NCI-H2029 (cell line): ENCODE measurements around the gene TAF11.
"Not testable (repeated sequence)": the region's sequence is repeated elsewhere in the genome, so short reads cannot be mapped to it uniquely, and the experiment has no call there.

ENCODE experiments used
- DNase-seq: peaks from one replicate; lab custom pipeline; 2025; lab: John Stamatoyannopoulos, UW

The TAF11 gene, protein sequence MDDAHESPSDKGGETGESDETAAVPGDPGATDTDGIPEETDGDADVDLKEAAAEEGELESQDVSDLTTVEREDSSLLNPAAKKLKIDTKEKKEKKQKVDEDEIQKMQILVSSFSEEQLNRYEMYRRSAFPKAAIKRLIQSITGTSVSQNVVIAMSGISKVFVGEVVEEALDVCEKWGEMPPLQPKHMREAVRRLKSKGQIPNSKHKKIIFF

DNA sequence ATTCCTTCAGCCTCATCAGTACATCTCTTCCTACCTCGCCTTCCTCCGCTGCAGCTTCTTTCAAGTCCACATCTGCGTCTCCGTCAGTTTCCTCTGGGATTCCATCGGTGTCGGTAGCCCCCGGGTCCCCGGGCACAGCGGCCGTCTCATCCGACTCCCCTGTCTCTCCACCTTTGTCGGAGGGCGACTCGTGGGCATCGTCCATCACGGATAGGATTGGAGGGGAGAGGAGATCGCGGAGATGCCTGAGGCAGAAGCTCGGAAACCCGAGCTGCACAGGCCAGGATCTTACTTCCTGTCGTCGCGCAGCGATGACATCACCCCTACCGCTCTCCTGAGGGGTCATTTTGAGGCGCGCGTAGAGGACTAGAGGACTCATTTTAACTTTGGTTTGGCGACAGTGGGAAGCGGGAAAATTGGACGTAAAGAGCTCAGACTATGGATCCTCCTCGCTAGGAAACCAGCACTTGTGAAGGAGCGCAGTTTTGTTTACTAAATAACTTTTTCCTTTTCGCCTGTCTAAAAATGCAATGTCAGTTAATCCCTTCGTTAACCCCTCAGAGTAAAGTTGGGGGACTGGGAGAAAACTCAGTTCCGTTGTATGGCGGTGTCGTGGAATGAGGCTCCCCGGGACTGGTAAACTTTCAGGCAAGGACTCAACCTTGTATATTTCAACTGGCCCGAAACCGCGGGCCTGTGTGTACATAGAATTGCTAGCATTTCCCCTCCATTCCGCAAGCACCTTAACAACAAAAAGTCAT lies at the start of gene TAF11:
TSS of gene TAF11 (minus strand) at position 290 of the 761 bp plus-strand sequence. CDS start at position 205, 85 bp downstream.
- peak; percentile 86 for DNase-seq

DNA sequence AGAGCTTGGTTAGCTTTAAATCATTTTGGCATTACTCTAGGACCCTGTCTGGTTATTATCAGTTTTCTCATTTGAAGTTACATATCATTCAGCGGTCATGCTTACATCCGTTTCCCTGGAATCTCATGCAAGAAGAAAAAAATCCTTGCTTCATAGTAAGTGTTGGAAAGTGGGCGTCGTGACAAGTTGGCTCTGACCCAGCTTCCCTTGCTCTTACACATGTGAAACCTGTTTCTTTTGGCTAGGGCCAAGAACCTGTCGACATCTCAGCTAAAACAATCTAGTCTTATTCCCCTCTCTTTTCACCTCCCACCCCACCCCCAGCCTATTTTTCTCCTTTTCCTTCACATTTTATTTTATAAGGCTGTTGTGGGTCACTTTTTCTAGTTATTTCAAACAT lies 46.7 kb upstream of the TAF11 start:
- peak; percentile 33 for DNase-seq

DNA sequence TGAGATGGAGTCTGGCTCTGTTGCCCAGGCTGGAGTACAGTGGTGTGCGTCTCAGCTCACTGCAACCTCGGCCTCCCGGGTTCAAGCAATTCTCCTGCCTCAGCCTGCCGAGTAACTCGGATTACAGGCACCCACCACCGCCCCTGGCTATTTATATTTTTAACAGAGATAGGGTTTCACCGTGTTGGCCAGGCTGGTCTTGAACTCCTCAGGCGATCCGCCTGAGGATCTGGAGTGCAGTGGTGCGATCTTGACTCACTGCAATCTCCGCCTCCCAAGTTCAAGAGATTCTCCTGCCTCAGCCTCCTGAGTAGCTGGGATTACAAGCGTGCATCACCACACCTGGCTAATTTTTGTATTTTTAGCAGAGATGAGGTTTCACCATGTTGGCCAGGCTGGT lies 44.4 kb upstream of the TAF11 start:
- DNase-seq = not testable (repeated sequence)

DNA sequence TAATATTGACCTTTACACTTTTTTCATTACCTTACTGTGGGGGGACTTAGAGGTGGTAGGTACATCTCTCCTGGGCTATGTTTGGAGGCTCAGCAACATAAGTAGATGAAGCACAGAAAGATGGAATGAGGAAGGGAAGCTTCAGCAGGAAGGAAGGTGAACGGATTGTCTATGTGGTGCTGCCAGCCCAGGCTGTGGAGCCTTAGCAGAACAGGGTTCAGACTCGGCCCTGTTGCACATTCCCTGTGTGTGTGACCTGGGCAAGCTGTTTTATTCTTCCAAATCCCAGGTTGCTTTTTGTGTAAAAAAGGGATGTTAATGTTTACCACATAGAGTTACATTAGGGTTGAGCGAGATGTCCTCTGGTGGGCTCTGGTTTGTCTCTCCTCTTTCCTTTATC lies 42.4 kb upstream of the TAF11 start:
- no peak for DNase-seq

DNA sequence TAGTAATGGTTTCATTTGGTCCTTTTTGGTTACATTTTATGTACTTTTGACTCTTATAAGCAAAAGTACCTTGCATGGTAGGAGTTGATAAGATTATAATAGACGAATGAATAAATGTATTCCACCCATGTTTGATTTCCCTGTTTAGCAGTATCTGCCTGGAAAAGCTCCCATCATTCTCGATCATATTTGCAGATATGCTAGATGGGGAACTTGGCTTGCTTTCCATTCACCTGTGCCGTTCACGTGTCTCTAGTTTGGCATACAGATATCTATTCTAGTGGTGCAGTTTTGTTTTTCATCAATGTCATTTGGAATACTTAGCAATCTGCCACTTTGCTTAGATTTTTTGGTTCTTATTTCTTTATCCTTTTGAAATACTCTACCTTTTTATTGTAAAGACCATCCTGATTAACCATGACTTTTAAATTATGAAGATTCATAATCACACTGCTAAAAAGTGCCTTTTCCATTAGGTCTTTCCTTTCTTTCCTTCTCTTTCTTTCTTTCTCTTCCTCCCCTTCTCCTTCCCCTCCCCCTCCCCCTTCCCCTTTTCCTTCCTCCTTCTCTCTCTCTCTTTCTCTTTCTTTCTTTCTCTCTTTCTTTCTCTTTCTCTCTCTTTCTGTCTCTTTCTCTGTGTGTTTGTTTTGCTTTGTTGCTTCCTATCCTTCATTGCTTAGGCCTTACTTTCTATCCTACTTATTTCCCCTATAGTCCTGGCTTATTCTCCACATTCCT lies 41.6 kb upstream of the TAF11 start:
- DNase-seq = no peak

DNA sequence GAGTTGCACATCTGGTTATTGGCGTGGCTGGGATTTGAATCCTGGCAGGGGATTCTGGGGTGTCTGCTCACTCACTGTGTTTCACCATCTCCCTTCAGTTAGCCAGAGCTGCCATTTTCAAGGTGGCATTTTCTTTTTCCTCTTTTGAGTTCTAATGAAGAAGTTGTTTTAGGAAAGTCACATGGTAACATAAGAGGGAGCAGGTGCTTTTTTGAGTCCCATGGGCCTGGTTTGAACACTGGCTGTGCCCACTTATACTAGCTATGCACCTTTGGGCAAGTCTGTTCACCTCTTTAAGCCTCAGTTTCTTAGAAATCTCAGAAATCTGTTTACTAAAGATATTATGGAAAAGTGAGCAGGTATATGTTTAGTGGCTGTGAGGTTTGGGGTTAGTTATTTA lies 40.9 kb upstream of the TAF11 start:
- DNase-seq = no peak

DNA sequence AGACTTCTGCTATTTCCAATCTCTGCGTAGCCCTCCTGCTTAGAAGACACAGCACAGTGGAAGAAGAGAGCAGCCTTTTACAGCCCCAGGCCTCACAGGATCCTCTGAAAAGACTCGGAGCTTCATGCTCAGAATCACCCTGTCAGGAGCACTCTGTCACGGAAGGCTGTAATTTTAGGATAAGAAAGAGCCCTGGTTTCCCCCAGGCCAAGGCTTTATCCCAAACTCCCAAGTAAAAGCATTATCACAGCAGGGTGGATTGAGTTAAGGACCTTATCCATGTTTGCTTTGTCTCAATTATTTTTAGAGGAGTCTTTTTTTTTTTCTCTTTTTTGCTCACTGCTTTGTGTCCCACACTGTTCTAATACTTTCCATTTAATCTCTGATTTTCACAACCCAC lies 40.4 kb upstream of the TAF11 start:
- DNase-seq = no peak

DNA sequence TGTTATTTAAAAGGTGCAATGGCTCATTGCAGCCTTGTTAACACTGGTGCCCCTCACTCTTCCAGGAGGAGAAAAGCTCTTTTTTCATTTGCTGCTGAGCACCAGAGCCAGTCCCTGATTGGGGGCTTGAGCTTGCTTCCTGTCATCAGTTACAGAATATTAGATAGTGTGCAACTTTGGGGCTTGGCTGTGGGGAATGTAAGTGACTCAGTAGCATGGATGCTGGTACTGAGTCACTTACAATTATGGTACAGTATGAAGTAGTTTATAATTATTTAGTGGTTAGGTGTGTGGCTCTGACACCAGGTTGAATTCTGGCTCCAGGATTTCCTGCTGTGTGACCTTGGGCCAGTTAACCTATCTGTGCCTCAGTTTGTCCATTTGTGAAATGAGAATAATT lies 38.8 kb upstream of the TAF11 start:
- DNase-seq = no peak

DNA sequence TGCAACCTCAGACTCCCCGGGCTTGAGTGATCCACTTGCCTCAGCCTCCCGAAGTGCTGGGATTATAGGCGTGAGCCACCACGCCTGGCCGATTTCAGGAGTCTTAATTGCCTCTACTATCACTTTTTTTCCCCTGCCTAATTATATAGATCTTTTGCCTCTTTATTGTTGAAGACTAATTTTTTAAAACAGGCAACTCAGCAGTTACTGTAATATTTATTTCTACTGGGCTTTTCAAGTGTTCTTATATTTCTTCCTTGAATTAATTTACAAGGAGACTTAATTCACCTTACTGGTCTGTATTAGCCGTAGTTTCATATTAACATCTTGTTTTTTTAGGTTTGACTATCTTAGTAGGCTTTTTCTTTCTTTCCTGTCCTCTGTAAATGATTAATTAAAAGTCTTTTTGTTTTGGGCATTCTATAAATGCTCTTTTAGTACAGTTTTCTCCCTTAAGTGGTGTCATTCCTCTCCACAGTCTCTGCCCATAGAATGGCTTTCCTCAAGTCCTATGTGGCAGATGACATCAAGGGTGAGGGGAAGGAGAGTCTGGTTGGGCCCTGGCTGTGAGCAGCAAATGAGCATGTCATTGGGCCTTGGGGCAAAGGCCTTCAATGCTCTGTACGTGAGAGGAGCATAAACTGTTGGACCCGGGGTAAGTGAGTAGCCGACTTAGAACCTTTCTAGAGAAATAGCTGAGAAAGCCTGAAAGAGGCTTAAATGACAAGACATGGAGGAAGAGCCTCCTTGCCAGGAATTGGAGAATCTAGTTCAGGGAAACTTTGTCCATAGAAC lies 37.2 kb upstream of the TAF11 start:
- DNase-seq = no peak

DNA sequence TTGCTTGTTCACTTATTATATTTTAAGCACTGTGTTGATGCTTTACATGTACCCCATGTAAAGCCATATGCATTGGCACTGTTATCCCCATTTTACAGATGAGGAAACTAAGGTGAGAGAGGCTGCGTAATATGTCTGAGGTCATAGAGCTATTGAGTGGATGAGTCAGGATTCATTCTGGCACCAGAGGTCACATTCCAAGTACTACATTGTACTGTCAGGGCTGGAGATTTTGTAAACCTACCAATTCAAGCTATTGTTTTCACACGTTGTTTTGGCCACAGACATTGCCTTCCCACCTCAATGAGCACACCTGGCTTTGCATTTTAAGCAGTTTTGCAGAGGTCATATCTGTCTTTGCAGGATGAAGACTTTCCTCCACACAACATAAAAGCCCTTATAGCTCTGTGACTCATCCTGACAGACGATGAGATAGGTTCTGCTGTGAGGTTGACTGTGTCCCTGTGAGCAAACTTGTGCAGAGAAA lies 34.4 kb upstream of the TAF11 start:
- DNase-seq = peak; percentile 48

DNA sequence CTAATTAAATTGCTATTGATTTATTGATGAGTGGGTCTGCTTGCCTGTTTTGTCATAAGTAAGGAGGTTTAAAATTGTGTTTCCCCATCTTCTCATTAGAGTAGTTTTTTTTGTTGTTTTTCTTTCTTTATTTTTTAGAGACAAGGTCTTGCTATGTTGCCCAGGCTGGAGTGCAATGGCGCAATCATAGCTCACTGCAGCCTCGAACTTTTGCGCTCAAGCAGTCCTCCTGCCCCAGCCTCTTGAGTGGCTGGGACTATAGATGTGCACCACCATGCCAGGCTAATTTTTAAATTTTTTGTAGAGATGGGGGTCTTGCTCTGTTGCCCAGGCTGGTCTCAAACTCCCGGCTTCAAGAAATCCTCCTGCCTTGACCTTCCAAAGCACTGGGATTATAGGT lies 32.3 kb upstream of the TAF11 start:
- DNase-seq = no peak

DNA sequence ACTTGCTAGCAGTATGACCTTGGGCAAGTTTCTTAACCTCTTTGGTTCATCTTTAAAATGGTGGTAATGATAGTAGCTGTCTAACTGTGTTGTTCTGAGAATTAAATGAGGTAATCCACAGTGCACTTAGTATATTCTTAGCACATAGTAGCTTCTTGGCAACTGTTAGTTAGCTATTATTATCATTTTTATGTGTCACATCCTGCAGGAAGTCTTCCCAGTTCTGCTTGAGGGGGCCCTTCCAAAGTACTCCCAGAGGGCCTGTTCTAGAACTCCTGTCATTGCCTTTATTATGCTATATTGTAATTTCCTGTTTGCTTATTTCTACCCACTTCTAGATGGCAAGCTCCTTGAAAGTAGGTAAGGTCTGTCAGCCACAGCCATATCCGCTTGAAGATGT lies 31.8 kb upstream of the TAF11 start:
- no peak for DNase-seq

DNA sequence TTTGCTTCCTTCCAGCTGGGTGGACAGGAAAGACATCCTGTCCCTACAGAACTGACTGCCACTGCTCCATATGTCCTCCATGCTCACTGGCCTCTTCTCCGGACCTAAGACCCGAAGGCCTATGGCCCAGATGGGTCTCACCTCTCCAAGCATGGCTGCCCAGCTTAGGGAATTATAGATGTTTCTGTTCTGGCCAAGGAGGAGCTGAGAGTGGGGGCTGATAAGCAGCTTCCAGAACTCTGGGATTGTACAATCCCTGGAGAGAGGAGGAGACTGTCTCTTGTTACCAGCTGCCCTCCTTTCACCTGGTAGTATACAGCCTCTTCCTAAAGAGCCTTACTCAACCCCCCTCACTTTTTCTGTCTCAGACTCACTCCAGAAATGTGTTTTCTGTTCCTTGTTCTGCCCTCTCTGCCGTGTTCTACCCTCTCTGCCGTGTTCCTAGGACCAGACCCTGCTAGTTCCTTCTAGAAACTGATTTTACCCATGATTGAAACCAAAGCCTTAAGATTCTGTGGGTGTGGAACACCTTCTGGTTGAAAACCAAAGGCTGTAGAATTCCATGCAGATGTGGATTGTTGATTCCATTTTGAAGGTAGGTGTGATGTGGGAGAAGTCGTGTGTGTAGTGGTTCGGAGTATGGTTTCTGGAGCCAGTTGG lies 29.9 kb upstream of the TAF11 start:
- DNase-seq = no peak

DNA sequence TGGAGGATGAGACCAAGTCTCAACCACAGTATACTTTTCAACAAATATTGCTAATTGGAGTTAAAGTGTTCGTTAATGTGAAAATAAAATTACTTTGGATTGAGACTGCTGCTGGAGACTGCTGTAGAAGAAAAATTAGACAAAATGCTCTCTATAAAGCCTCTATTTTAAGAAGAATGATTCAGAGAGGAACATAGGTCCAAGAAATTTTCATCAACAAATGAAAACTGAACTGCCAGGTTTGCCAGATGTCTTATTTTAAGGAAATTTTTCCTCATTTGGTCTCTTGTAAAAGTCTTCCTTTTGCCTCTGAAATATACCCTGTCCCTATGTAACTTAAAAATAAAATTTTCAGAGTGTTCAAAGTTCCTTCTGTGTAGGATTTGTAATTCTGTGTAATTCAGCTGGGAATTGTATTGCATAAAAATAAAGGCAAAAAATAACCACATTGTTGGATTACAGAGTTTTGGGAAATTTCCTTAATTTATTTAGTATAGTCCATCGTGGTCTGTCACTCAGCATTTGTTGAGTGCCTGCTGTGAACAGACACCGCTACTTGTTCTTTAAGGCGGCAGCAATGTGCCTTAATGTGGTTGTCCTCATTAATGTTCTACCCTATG lies 28.6 kb upstream of the TAF11 start:
- DNase-seq = no peak

DNA sequence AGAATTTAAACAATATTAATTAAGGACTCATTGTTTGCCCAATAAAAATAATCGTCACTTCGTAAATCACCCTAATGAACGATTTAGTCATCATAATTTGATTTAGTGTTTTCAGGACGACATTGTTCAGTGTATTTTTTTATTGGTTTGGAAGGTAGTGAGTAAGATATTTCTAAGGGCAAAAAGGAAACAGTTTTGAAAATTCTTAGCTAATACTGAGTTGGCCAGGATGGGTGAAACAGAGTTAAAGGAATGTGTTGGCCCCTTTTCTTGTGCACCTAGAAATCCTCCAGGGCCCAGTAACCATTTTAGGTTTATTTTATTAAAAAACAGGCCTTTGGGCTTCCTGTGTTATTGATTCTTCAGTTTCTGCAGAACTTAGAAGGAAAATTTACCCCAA lies 26.5 kb upstream of the TAF11 start:
- no peak for DNase-seq

DNA sequence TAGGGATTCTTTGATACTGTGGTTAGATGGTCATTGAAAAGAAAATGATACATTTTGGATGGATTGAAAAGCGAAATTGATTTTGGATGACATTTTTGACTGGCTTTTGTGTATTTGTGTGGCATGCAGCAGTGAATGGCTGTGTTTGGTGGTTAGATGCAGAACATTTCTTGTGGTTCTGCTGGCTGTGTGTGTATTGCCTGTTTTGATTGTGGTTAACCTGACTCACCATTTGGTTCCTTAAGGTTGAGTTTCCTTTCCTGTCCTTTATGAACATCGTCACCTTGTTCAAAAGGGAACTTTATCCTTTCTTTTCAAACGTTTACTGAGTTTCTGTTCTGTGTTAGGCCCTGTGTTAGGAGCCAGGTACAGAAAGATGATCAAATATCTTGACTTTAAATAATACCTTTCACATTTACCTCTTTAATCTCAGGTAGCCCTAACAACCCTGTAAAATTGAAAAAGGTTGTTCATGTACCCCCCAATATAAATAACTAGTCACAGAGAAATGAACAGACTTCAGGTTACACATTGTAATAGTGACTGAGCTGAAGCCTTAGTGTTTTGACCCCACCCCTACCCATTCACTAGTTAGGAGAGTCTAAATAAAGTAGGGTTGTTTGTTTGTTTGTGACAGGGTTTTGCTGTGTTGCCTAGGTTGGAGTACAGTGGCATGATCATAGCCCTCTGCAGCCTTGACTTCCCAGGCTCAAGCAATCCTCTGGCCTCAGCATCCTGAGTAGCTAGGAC lies 25.0 kb upstream of the TAF11 start:
- no peak for DNase-seq

DNA sequence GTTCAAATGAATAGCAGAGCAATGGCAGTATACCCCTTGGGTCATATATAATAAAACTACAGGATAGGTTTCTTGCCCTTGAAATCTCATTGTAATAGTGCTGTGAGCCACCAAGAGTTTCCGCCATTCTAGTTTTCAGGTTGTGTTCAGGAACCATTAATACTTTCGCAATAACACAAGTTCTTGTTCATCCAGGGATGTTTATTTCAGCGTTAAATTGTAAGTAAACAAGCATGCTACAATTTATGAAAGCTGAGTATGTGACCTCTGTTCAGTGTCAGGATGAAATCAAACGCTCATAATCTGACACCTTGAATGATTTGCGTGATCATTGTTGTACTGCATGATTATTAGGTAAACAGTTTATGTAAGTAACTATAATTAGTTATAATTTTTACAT lies 24.0 kb upstream of the TAF11 start:
- DNase-seq = no peak

DNA sequence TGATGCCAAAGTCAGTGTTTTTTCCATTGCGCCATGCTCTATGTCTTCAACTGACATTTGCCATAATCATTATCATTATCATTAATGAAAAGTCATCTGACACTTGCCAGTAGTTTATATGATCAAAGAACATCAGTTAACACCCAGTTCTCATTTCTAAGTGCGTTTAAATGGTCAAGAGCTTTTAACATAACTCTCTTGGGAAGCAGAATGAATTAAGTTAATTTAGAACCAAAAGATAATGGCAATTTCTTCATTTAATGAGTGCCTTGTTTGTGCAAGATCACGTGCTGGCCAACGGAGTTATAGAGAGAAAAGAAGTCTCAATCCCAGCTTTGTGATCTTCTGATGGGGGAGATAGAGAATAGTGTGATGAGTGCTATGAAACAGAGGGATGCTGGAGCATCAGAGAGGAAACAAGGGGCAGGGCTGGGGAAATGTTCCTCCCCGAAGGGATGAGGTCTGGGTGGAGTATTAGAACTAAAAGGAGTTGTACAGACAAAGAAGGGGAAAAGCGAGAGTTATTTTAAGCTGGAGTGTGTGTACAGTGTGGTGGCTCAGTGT lies 21.6 kb upstream of the TAF11 start:
- no peak for DNase-seq

DNA sequence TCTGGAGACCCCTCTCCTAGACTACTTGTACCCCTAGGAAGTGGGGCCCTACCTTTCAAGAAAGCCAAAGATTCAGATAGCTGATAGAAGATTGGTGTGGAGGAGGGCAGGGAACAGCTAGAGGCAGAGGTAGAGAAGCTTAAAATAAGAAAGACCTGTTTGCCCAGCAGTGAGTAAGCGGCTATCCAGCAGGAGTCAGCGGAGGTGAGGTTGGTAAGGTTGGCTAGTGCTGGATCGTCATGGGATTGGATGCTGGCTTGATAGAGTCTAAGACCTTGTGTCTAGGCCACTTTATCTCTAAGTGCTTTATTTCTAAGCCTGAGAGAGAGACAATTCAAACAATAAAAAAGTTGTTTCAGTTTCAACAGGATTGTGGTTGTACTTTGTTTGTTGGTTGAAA lies 20.4 kb upstream of the TAF11 start:
- no peak for DNase-seq

DNA sequence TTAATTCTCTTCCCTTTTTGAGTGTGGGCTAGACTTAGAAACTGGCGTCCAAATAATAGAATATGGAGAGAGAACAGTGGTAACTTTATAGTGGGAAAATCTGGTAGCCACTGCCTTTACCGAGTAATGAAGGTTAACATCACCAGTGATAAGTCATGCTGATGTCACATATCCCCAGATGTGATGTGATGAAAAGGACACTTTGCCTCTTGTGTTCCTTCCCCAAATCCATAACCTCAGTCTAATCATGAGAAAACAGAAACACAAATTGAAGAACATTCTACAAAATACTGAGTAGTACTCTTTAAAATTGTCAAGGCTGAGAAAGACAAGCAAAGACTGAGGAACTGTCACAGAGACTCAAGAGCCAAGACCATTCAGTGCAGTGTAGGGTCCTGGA lies 19.0 kb upstream of the TAF11 start:
- no peak for DNase-seq
